Right ventricle myocardium inferior (tissue), 1 donor: ENCODE data around the gene ETV3. TPM values are rescaled to one million over a fixed set of nuclear protein-coding genes. Genes with fewer than 3 reads are reported as not detected.
"Not testable (repeated sequence)": the region's sequence is repeated elsewhere in the genome, so short reads cannot be mapped to it uniquely, and the experiment has no call there.

ENCODE experiments used
- ATAC-seq: fragments of 200-7000 bp; cut with Tn5 transposase; one replicate; pipeline ENCODE4 v1.9.1; 2020; ENCODE audit warnings: mild to moderate bottlenecking, moderate library complexity
- DNase-seq: peaks from one replicate; pipeline ENCODE4 v3.0.0; 2021; ENCODE audit errors: missing footprints
- intact Hi-C: fragments of 100-400 bp; cut with DNase I; formaldehyde crosslinking; loops from one replicate; pipeline ENCODE4 v1.11.0; 2022
- total RNA-seq: library from RNA; stranded (reverse); fragmentation: NEBNext Ultra II Directional; extraction: Animal tissue kit (Norgen Biotek cat#: 25700); gene quantifications from one replicate; pipeline ENCODE4 v1.2.1, GENCODE V29; 2021
- donor health status: DM: no; HTN: yes; CAD: no; lungs with severe emphysema.

ETV3 gene
- total RNA-seq, 1 donor from 2014 or later: 16.9 TPM

GRCh38 chr1:157104598-157105293 is 33.4 kb downstream of the ETV3 start:
- no peak for ATAC-seq
- DNase-seq: no peak

GRCh38 chr1:157103268-157103667 is 34.9 kb downstream of the ETV3 start:
- ATAC-seq (no peak), DNase-seq (no peak)
- intact Hi-C loops: no loop called here

More at GRCh38 chr1:157104598-157105293, 33.4 kb downstream of the ETV3 start:
- intact Hi-C loops: no loop called here

DNA sequence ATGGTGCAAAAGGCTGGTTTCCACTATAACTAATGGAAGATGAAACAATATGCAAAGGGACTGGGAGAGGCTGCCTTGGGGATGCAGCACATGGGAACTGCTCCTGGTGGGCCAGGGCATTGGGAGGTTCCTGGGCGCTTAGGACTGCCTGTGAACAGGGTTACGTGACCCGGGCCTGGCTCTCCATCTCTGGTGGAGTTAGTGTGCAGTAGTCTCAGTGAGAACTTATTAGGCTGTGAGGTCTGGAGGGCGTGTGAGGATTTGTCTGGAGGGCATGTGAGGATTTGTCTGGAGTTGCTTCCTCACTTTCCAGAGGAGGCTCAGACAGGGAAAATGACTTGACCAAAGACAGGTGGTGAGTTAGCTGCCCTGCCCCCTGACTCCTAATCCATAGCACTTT is 37.0 kb downstream of the ETV3 start:
- ATAC-seq: no peak
- intact Hi-C loops: no loop called here
- no peak for DNase-seq

GRCh38 chr1:157099633-157100009 is 38.6 kb downstream of the ETV3 start, which contains the start of gene ETV3L:
Gene ETV3L (minus strand): TSS chr1:157099808. CDS start chr1:157099523, 285 bp downstream.
- no peak for DNase-seq
- ATAC-seq: peak; percentile 54
- intact Hi-C loops: loop anchor here (10.0 kb wide), 1 partner anchor 395 kb away; no protein-coding TSS in a partner anchor

- intact Hi-C loops: loop anchor here (10.0 kb wide), 1 partner anchor 396 kb away; no protein-coding TSS in a partner anchor
- DNase-seq, ATAC-seq: not testable (repeated sequence)
These were observed 39.1 kb downstream of the ETV3 start for GRCh38 chr1:157098987-157099632.

GRCh38 chr1:157098519-157098918 is 39.7 kb downstream of the ETV3 start:
- intact Hi-C loops: loop anchor here (10.0 kb wide), 1 partner anchor 396 kb away; no protein-coding TSS in a partner anchor
- DNase-seq (no peak), ATAC-seq (no peak)

GRCh38 chr1:157097692-157098091 is 40.5 kb downstream of the ETV3 start:
- ATAC-seq (no peak), DNase-seq (no peak)
- intact Hi-C loops: loop anchor here (10.0 kb wide), 1 partner anchor 397 kb away; no protein-coding TSS in a partner anchor

DNA sequence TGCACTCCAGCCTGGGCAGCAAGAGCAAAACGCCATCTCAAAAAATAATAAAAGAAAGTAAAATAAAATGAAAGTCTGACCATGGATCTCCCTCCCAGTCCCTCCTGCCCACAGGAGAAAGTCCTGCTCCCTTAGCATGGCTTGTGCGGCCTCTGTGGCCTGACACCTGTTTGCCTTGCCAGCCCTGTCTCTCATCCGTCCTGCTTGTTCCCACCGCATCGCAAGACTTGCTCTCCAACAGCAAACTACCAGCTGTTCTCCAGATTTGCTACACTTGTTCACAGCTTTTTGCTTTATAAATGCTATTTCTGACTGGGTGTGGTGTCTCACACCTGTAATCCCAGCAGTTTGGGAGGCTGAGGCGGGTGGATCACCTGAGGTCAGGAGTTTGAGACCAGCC is 41.3 kb downstream of the ETV3 start:
- DNase-seq: no peak
- no peak for ATAC-seq

DNA sequence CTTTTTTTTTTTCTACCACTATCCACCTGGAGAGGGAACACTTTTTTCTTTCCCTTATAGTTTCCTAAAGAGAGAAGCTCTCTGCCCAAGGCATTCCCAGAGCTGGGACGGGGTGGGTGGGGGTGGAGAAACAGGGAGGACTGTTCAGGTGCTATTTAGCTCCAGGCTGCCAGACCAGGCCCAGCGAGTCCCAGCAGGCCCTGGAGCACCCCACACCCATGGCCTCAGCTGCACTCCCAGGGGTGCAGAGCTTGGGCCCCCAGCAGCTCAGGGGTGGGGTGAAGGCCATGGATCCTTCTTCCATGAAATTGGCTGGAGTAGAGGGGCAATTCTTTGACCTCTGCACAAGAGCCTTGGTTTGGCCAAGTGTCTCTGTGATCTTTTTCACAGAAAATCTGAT is 42.6 kb downstream of the ETV3 start:
- ATAC-seq (no peak), DNase-seq (no peak)
- intact Hi-C loops: loop anchor here (10.0 kb wide), 1 partner anchor 399 kb away; no protein-coding TSS in a partner anchor

More for the DNA sequence above, 41.3 kb downstream of the ETV3 start:
- intact Hi-C loops: loop anchor here (10.0 kb wide), 1 partner anchor 398 kb away; no protein-coding TSS in a partner anchor

DNA sequence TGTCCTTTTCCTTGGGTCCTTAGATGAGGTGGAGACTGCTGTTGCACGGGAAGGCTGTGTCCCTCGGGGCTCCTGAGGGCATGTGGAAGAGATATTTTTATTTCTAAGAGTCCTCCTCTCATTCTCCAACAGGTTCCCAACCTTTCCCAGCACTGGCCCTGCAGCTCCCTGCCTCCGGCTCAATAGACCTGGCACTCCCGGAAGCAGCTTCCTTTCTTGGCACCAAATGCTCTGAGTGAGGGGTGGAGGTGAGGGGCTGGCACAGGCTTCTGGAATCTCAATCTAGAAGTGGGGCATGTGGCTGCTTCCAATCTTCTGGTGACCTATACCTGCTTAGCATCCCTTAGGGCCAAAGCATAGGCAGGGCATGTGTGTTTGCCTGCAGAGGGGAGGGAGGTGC is 43.1 kb downstream of the ETV3 start:
- intact Hi-C loops: loop anchor here (10.0 kb wide), 1 partner anchor 400 kb away; no protein-coding TSS in a partner anchor
- DNase-seq (no peak), ATAC-seq (no peak)

DNA sequence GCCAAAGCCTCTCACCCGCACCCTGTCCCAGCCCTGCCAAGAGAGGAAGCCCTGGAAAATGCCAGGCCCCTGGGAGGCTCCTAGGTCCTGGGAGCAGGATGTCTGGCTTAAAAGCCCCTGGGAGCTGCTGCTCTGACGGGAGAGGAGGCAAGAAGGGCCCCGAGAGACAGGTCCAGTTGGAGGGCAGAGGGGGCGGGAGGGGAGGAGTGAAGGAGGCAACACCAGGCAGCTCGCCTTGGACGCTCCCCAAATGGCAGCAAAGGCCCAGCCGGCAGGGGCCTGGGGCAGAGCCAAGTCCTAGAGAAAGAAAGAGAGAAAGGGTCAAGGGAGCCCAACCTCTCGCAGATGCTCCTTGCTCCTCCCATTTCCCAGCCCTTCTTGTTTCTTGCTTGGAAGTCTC is 45.4 kb downstream of the ETV3 start:
- intact Hi-C loops: loop anchor here (10.0 kb wide), 1 partner anchor 402 kb away; no protein-coding TSS in a partner anchor
- DNase-seq: peak; percentile 85
- peak; percentile 66 for ATAC-seq

DNA sequence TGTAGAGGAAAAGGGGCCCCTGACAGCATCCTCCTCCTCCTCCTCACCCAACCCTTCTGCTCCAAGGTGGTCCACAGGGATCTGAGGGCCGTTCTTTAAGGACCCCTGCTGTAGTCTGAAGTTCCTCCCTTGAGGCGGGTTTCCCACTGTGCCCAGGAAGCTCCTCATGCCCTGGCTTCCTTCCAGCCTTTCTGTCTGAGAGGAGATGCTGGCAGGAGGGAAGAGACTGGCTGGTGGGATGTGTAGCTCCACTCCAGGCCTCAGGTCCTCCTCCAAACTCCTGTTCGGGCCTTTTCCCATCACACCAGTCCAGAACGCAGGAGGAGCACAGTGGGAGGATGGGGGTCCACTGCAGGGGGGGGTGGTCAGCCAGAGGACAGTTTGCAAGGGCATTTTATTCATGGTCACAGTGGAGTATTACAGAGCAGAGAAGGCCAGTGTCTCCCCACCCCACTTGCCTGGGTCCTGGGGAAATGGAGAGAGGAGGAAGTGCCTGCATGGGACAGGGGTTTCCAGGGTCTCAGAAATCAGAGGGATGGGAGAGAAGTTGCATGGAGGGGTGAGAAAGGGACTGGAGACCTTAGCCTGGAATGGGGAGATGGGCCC is 46.4 kb downstream of the ETV3 start:
- intact Hi-C loops: loop anchor here (10.0 kb wide), 1 partner anchor 403 kb away; no protein-coding TSS in a partner anchor
- DNase-seq: no peak
- no peak for ATAC-seq

DNA sequence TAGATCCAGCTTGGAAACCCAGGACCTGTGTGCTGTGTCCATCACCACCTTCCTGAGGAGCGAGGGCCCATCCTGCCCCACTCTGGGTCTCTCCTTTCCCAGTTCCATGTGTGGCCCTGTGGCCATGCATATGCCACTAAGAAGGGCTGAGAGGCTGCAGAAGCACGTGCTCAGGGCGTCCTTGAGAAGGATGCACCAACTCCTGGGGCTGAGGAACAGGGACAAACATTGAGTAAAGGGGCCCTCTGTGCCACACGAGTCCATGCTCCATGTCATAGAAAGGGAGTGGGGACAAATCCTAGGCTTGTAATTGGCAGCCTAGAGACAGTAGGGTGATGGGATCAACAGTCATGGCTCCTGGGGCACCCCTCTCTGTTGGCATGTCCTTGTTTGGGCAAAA is 47.0 kb downstream of the ETV3 start:
- no peak for DNase-seq
- no peak for ATAC-seq
- intact Hi-C loops: loop anchor here (10.0 kb wide), 1 partner anchor 404 kb away; no protein-coding TSS in a partner anchor

GRCh38 chr1:157090771-157091170 is 47.4 kb downstream of the ETV3 start:
- ATAC-seq (no peak), DNase-seq (no peak)
- intact Hi-C loops: loop anchor here (1.0 to 10.0 kb wide), 2 partner anchors 66 to 404 kb away; no protein-coding TSS in a partner anchor

GRCh38 chr1:157090196-157090647 is 48.0 kb downstream of the ETV3 start:
- intact Hi-C loops: loop anchor here (1.0 to 10.0 kb wide), 2 partner anchors 66 to 405 kb away; no protein-coding TSS in a partner anchor
- DNase-seq: peak; percentile 91
- ATAC-seq: peak; percentile 86

DNA sequence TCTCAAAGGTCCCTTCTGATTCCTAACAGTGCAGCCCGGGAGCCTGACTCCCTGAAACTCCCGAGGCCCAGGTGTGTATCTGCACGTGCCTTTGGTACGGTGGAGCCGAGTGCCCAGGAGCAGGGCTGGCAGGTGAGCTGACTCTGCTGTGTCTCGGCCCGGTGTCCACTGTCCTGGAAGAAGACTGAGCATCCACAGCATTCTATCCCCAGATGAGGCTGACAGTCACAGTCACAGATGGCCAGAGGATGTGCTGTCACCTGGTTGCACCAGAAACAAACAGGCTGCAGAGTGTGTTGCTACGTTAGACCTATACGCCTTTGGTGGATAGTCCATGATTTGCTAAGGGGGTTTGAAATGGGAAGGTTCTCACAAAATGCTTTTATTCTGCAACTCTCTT is 48.4 kb downstream of the ETV3 start:
- no peak for DNase-seq
- no peak for ATAC-seq
- intact Hi-C loops: loop anchor here (1.0 to 10.0 kb wide), 2 partner anchors 67 to 405 kb away; no protein-coding TSS in a partner anchor

GRCh38 chr1:157088607-157089006 is 49.6 kb downstream of the ETV3 start:
- ATAC-seq: no peak
- intact Hi-C loops: no loop called here

GRCh38 chr1:157087030-157087429 is 51.2 kb downstream of the ETV3 start:
- intact Hi-C loops: no loop called here
- ATAC-seq: no peak
- no peak for DNase-seq

More at GRCh38 chr1:157088607-157089006, 49.6 kb downstream of the ETV3 start:
- DNase-seq: no peak

DNA sequence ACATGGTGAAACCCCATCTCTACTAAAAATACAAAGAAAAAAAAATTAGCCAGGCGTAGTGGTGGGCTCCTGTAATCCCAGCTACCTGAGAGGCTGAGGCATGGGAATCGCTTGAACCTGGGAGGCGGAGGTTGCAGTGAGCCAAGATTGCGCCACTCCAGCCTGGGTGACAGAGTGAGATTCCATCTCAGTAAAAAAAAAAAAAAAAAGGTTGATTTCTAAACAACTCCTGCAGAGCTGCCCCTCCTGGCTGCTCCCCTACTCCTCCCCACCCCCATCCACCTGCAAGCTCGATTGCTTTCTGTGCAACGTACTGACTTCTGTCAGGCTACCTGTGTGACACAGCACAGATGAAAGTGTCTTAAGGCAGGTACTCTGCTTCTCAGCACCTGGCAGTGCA is 51.9 kb downstream of the ETV3 start:
- intact Hi-C loops: no loop called here
- no peak for DNase-seq
- no peak for ATAC-seq
